HG02884 (cell line): ENCODE data around the gene TPPP3.

Source experiments
- ATAC-seq: cut with Tn5 transposase; IDR thresholded peaks from one replicate; pipeline ENCODE4 v1.9.1; 2021; ENCODE audit warnings: mild to moderate bottlenecking, moderate library complexity; ENCODE audit not compliant: unreplicated experiment

TPPP3 gene

DNA sequence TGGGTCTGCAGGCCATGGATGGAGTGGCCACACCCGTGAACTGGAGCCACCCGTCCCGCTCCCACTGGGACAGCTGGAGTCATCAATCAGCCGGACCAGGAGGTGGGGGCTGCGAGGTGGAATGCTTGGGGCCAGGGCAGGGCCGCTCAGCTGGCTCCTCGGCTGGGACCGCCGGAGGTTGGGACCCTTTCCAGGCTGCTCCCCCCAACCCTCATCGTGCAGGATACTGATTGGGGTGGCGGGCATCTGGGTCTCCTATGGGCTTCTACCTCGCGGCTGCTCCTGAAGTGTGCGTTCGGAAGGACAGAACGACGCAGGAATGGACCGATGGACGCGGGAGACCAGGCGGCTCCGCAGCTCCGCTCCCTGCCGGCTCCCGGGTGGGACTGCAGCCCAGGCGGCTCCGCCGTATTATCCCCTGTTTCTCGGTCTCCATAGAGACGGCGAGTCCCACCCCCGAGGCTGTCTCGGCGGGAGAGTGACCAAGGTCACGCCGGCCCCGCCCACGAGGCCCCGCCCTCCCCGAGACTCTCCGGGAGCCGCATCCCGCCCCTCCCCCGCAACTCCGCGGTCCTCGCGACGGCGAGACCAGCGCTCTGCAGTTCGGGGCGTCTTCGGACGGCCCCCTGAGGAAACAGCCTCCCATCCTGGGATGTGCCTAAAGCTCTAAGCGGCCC lies at the start of gene TPPP3:
TPPP3 (minus strand) TSS at position 388 of the 677 bp plus-strand sequence. CDS start 2,387 bp downstream, outside the sequence.
- ATAC-seq: no peak

DNA sequence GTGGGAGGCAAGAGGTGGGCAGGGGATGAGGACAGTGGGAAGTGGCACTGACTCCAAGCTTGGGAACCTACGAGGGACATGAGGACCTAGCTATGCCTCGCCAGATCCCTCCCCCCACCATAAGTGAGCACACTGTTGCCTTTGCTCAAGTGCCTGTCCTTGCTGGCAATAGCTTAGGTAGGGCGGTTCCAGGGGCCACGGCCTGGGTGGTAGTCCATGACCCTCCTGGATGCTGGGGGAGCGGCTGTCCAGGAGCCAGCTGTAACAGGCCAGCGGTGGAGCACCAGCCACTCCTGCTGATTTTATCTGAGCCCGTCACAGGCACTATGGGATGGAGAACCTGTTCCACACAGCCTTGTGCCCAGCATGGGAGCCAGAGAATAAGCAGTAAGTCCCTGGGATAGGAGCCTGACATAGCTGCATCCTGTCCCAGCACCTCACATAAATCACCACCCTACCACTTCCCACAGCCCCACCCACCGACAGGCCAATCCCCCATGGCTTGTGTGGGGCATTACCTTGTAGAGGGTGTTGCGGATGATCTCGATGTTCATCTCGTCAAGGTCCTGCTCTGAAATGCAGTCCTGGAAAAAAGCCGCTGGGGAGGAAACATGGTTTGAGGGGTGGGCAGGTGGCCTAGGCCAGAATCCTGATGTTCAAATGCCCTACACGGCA lies 49.4 kb upstream of the TPPP3 start:
- ATAC-seq: no peak

DNA sequence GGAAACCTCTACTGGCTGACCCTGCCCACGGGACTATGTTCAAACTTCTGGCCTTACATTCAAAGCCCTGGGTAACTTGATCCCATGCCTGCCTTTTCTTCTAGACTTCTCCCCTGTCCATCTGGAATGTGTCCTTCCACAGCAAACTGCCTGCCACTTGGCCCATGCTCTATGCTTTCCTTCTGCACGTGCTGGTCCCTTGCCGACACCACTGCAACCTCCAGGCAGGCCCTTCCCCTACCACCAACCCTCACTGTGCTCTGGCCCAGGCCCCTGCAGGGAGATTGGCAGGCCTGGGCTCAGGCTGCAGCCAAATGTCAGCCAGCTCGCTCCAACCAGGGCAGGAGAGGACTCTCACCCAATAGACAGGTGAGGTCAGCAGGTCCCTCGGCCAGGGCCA lies 48.6 kb upstream of the TPPP3 start:
- no peak for ATAC-seq

DNA sequence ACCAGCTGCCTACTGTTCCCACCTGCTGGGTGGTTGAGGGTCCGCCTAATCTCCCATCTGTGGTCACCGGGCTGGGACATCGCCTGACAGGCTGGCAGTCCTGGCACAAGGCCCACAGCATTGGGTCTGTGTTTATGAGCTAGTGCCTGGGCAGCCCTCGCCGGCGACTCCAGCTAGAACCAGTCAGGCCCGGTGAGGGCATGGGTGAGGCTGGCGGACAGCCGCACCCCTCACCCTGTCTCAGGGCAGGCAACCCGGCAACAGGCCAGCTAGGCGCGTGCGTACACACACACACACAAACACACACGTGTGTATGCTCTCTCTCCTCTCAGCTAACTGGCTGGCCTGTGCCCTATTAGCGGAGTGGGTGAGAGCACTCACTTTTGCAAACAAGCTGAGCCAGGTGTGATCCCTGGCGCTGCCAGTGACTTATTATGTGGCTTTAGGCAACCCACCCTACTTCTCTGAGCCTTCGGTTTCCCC lies 48.0 kb upstream of the TPPP3 start:
- ATAC-seq: no peak

DNA sequence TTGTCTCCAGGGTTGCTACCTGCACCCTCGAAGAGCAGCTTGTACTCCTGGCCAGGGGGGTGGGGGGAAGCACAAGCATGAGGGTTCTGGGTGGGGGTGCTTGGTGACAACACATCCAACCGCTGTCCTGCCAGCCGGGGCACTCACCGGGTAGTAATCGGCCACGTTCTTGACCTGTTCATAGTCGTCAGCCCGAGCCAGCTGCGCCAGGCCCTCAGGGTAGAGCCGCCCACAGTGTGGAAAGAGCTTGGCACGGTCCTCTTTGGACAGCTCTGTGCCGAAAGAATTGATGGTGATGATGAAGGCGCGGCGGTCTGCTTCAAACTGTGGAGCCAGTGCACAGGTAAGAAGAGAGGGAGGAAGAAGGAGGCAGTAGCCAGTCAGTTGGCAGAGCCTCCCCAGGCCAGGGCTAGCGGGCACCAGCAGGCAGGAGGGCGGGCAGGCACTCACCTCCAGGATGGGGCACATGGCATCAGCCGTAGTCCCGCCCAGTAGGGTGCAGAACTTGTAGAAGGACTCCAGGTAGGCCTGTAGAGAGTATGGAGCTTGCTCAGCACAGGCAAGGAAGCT lies 45.6 kb upstream of the TPPP3 start:
- no peak for ATAC-seq

DNA sequence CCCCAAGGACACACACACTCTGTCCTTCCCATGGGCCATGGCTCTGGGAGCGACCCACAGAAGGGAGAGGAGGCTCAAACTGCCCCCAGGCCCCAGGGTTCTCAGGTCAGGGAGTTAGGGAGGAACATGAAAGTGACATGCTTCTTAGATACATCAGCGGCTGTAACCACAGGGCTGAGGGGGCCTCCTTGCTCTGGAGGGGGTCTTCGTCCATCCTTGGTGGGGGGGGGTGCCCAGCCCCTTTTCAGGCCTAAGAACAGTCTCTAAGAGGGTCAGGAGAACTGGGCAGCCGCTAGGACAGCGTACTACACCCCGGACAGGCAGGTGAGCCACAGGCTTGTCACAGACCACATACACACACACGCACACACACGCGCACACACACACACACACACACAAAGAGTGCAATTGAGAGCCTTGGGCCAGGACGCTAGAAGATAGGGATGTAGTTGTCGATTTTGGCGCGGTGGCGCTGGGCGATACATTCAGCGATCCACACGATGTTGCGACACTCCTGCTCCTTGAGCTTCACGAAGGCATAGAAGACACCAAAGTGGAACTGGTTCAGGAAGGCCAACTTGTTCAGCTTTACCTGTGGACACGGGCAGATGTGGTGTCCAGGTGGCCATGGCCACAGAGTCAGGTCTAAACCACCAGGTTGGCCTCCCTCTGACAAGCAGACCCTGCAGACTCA lies 44.9 kb upstream of the TPPP3 start:
- ATAC-seq: no peak

DNA sequence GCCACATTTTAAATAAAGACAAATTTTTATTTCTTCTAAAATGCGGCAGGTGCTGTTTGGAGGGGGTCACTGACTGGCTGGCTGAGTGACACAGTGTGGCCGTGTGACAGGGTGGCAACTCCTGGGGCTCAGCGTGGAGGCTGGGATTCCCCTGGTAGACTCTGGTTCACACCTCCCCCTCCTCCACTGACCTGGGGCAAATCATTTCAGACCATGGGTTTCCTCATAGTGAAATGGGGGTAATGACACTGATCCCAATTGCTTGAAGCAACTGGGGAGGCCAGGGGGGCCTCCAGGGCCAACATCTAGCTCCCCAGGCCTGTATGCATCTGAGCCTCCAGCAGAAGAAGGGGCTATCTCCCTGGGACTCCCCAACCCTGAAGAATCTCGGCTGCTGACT lies 44.2 kb upstream of the TPPP3 start:
- no peak for ATAC-seq

DNA sequence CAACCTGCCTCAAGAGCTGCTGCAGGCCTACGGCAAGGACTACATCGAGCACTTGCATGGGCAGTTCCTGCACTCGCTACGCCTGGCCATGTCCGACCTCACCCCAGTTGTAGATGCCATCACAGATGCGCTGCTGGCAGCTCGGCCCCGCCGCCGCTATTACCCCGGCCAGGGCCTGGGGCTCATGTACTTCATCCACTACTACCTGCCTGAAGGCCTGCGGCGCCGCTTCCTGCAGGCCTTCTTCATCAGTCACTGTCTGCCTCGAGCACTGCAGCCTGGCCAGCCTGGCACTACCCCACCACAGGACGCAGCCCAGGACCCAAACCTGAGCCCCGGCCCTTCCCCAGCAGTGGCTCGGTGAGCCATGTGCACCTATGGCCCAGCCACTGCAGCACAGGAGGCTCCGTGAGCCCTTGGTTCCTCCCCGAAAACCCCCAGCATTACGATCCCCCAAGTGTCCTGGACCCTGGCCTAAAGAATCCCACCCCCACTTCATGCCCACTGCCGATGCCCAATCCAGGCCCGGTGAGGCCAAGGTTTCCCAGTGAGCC lies 43.4 kb upstream of the TPPP3 start:
- ATAC-seq: no peak

DNA sequence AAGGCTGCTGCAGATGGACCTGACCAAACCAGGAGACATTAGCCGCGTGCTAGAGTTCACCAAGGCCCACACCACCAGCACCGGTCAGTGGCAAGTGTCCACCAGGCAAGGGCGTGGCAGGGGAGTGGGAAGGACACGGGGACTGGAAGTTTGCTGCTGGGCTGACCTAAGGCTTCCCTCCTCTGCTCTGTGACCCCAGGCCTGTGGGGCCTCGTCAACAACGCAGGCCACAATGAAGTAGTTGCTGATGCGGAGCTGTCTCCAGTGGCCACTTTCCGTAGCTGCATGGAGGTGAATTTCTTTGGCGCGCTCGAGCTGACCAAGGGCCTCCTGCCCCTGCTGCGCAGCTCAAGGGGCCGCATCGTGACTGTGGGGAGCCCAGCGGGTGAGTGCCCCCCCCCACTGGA lies 42.5 kb upstream of the TPPP3 start:
- no peak for ATAC-seq

DNA sequence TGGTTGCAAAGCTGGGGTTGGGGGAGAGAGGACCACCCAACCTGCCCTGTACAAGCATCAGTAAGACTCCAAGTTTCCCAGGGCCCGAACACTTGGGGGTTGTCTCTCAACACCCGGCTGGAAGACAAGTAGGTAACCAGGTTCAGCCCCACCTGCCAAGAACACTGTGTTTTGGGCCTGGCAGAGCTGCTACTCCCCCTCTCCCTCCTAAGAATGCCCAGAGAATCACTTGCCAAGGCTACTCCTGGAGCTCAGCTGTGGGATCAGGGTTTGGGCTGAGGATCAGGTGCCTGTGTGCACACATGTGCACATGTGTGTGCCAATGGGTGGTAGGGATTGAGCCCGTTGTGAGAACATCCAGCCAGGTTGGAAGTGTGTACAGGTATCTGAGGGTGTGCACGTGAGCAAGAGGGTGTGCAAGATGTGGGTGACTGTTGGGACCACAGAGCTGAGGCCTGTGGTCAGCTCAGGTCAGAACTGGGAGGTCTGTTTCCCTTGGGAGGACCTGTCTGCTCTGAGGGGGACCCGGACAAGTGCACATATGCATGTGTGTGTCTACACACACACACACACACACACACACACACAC lies 39.9 kb upstream of the TPPP3 start:
- no peak for ATAC-seq

DNA sequence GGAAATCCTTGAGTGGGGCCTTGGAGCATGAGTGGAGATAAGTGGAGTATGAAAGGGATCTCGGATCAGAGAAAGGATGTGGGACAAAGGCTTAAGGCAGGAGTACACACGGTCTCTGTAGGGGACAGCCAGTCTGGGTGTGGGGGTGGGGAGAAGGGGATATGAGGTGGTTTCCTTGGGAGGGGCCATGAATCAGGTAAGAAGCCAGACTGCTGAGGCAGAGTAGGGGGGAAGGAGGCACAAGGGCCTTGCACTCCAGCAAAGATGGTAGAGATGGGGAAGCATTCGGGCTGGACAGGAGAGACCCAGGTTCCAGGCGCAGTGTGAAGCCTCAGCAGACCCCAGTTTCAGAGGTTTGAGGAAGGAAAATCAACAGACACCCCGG lies 39.2 kb upstream of the TPPP3 start:
- ATAC-seq: no peak

DNA sequence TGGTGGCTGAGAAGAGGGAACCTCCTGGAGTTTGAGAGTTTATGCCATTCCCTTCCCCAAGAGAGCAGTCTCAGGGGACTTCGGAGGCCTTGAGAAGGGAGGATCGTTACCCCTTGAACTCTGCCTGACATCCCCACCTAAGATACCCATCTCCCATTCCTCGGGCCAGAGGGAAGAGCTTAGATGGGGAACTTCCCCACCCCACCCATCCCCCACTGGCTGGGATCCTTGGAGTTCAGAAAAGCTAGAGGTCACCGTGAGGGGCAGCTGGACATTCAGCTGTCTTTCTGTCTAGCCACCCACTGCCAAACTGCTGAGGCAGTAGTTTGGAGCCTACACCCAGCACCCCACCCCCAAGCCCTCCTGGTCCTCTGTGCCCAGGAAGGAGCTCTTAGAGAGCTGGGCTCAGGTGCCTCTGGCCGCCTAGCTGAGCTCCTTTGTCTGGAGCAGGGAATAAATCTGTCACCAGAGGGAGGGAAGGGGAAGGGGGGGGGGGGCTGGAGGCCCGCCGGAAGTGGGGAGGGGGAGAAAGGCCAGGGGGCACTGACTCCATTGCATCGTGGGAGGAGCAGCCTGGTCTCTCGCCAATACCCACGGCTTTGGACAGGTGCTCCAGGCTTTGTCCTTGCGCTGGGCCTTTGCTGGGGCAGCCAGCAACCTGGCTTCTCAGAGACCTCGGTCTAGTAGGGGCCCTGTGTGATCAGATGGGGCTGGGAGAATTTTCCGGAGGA lies 38.6 kb upstream of the TPPP3 start:
- ATAC-seq: no peak

DNA sequence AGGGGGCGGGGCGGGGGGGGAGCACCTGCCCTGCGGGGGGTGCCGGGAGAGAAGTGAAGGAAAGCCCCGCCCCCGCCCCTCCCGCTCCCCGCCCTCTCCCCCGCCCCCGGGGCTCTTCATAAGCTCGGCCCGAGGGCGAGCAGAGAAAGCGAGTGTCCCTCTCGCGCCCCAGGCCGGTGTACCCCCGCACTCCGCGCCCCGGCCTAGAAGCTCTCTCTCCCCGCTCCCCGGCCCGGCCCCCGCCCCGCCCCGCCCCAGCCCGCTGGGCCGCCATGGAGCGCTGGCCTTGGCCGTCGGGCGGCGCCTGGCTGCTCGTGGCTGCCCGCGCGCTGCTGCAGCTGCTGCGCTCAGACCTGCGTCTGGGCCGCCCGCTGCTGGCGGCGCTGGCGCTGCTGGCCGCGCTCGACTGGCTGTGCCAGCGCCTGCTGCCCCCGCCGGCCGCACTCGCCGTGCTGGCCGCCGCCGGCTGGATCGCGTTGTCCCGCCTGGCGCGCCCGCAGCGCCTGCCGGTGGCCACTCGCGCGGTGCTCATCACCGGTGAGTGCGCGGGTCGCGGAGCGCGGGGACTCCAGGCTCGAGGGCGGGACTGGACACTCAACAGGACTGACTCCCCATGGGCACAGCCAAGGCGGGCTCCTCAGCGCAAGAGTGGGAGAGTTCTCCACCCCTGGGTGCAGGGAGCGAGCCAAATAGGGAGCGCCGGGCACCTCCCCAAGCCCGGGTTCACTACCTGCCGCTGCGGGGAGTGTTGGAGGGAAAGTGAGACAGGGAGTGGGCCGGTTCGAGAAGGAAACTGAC lies 37.9 kb upstream of the TPPP3 start, which contains the start of gene HSD11B2:
HSD11B2 (plus strand) TSS at position 145 of the 798 bp plus-strand sequence; CDS start at position 273, 128 bp downstream.
- no peak for ATAC-seq

DNA sequence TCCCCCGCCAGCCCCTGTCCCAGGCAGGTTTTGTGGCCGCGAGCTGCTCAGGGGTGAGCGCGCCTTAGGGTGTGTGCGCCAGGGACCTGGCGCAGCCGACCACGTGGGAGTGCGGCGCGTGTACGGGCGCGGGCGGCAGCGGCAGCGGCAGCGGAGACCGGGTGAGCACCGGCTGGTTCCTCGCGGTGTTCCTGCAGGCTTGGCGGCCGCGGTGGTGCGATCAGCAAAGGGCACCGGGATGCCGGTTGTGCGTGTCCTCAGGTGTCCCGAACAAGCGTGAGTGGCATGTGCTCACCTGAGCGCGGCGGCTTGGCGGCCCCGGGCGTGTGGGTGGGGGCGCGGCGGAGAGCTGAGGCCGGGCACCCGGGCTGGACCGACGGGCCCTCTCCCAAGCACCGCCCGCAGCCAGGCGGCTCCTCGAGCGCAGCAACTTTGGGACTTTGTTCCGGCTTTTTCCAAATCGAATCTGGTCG lies 37.2 kb upstream of the TPPP3 start:
- no peak for ATAC-seq

DNA sequence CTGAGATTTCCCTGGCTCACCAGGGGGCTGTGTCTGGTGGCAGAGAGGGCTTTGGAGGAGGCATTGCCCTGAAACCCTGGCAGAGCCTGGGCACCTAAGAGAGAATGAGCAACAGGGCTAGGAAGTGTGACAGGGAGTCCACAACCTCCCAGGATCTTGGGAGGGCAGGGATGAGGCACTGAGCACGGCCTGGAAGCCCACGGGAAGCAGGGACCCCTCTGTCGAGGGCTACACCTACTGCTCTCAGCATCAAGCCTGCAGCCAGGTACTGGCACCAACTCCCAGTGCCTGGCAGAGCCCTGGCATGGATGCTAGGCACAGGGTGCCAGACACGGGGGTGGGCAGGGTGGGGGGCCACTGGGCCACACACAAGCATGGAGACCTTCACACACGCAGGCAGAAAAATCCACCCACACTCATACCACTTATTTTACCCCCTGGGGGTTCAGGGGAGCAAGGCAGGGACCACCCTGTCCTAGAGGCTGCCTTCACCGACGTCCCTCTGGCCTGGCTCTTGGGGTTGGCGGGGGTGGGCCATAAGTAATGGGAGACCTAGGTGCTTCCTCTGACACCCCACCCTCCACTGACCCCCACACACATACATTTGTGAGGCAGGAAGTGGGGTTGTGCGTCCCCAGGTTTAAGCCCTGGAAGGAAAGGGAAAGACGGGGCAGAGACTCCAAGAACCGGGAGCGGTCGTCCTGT lies 36.7 kb upstream of the TPPP3 start:
- ATAC-seq: no peak

DNA sequence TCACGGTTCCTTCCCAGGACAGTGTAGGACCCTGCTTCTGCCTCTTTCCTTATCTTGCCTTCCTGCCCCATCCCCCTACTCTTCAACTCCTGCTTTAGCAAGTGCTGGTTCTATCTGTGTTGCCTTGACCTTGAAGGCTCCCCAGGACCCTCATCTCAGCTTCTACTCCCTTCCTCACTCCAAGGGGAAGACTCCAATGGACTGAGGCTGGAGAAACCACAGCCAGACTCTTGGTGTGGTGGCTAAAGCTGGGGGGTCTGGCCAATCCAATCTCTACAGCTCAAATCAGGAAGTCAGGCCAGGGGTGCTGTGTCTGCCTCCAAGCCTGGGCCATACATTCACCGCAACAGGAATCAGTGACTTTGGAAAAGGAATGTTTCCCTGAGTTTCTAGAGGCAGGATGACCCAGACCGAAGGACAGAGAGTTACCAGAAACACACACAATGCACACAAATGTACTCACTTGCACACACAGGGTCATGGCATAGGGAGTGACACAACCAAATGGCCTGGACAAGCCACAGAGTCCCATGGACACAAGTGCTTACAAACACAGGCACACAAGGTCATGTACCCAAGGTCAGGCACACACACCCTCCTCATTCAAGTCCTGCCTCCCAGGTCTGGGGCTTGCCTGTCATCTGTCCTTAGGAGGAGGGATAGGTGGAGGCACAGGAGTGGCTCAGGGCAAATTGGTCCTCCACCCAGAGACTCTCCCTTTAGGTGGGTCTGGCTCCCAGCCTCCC lies 35.9 kb upstream of the TPPP3 start:
- ATAC-seq: no peak

DNA sequence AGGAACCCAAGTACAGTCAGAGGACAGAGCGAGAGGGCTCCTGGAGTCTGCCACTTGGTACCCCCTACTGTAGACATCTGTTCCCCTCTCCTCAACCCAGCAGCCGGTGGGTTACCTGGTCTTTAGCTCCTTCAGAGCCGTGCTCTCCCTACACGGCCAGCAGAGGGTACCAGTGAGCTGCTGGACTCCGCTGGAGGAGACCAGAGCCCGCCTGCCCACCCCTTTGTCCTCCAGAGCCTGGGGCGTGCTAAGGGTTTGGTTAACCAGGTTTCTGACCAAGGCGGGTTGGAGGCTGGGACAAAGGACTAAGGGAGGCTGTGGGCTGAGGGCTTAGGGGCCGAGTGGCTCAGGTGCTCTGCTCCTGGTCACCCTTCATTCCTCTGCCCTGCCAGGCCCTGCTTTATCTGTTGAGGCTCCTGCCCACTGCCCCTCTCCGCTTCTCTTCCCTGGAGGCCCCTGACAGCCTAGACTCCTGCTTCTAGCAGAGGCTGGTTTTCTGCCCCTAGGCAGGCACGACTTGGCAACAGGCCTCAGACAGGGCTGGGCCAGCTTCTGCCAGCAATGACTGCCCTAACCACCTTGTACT lies 34.9 kb upstream of the TPPP3 start:
- ATAC-seq: no peak

DNA sequence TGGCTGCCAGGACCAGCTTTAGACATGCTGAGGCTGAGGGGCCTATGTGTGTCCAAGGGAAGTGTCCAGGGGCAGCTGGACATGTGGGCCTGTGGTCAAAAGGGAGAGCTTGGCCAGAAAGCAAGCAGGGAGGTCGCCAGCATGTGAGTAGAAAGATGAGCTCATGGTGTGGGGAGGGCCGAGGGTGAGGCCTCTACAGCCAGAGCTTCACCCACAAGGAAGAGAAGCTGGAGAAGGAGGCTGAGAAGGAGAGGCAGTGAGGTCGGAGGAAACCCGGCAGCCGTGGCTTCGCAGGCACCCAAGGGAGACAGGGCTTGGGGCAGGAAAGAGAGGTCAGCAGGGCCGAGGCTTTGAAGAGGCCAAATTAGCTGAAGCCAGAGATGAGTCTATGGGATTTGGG lies 33.7 kb upstream of the TPPP3 start:
- ATAC-seq: no peak
